22Rv1 (cell line): ENCODE measurements around the gene FHOD3.

Source experiments
- ZFX ChIP-seq: fragments of 450-650 bp; IDR thresholded peaks from 2 replicates; pipeline ENCODE4 v1.6.1; 2017; ENCODE audit warnings: antibody characterized with exemption, borderline replicate concordance
- TF ChIP-seq, protein P1 (sequence below): fragments of 450-650 bp; IDR thresholded peaks from 2 replicates; pipeline ENCODE4 v1.5.1; 2017; ENCODE audit warnings: mild to moderate bottlenecking

- TF ChIP-seq, protein P1, sequence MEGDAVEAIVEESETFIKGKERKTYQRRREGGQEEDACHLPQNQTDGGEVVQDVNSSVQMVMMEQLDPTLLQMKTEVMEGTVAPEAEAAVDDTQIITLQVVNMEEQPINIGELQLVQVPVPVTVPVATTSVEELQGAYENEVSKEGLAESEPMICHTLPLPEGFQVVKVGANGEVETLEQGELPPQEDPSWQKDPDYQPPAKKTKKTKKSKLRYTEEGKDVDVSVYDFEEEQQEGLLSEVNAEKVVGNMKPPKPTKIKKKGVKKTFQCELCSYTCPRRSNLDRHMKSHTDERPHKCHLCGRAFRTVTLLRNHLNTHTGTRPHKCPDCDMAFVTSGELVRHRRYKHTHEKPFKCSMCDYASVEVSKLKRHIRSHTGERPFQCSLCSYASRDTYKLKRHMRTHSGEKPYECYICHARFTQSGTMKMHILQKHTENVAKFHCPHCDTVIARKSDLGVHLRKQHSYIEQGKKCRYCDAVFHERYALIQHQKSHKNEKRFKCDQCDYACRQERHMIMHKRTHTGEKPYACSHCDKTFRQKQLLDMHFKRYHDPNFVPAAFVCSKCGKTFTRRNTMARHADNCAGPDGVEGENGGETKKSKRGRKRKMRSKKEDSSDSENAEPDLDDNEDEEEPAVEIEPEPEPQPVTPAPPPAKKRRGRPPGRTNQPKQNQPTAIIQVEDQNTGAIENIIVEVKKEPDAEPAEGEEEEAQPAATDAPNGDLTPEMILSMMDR: no peak
- TF ChIP-seq ZFX: no peak
Observed at GRCh38 chr18:36481935-36482334, 184.4 kb downstream of the FHOD3 start.
